NCI-H748 (cell line): ENCODE results near the gene PER3.

Experiments
- DNase-seq: peaks from one replicate; lab custom pipeline; 2025; ENCODE audit not compliant: unreplicated experiment; lab: John Stamatoyannopoulos, UW

The PER3 gene

GRCh38 chr1:7869136-7869920 is 85.2 kb downstream of the PER3 start:
- no peak for DNase-seq

GRCh38 chr1:7871136-7871535 is 87.0 kb downstream of the PER3 start:
- no peak for DNase-seq

DNA sequence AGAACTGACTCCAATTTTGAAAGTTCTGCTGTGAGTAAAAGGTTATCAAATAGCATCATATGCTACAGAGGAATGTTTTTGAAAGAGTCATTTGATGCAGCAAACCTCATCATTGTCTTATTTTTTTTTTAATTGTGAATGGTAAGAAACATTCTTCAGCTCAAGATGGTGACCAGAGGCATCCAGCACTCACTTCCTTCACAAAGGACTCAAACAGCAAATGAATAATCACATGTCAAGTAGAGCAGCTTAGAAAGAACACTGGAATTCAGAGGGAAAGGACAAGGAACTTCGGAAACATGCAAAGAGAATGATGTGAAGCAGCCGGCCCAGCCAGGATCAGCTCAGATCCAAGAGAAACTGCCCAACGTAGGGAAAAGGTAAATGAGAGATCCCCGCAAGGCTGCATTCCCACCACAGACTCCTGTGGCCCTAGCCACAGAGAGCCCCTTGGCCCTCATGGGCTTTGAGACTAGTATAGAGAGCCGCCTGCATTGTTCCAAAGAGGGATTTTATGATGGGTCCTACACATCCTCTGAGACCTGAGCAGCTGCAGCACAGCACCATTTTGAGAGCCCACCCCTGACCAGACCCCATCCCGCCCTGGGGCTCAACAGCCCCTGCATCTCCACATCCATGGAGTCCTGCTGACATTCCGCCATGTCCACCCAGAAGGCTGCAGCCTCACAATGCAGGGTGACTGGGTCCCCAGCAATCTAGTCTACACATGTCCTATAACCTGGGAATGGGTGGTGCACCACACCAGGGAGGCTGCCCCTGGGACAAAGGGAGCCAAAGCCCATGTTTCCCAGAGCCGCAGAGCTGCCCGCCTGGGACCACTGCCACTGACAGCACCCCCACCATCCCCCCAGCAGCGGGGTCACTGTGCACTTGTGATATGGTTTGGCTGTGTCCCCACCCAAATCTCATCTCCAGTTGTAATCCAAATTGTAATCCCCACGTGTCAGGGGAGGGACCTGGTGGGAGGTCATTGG is 90.0 kb downstream of the PER3 start:
- no peak for DNase-seq

GRCh38 chr1:7878027-7878426 is 93.9 kb downstream of the PER3 start:
- DNase-seq = no peak

DNA sequence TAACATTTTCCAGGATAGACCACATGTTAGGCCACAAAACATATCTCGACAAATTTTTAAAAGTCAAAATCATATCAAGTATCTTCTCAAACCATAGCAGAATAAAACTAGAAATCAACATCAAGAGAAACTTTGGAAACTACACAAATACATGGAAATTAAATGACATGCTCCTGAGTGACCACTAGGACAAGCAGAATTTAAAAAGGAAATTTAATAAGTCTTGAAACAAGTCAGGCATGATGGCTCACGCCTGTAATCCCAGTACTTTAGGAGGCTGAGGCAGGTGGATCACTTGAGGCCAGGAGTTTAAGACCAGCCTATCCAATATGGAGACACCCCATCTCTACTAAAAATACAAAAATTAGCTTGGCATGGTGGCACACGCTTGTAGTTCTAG is 95.1 kb downstream of the PER3 start:
- DNase-seq = no peak

DNA sequence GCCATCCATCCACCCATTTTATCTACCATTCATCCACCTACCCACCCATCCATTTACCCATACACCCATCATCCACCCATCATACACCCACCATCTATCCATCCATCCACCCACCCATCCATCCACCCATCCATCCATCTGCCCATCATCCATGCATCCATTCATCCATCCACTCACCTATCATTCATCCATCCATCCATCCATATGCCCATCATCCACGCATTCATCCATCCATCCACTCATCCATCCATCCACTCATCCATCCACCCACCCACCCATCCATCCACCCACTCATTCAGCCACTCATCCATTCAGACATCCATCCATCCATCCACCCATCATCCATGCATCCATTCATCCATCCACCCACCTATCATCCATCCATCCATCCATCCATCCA is 100.7 kb downstream of the PER3 start:
- DNase-seq = no peak

DNA sequence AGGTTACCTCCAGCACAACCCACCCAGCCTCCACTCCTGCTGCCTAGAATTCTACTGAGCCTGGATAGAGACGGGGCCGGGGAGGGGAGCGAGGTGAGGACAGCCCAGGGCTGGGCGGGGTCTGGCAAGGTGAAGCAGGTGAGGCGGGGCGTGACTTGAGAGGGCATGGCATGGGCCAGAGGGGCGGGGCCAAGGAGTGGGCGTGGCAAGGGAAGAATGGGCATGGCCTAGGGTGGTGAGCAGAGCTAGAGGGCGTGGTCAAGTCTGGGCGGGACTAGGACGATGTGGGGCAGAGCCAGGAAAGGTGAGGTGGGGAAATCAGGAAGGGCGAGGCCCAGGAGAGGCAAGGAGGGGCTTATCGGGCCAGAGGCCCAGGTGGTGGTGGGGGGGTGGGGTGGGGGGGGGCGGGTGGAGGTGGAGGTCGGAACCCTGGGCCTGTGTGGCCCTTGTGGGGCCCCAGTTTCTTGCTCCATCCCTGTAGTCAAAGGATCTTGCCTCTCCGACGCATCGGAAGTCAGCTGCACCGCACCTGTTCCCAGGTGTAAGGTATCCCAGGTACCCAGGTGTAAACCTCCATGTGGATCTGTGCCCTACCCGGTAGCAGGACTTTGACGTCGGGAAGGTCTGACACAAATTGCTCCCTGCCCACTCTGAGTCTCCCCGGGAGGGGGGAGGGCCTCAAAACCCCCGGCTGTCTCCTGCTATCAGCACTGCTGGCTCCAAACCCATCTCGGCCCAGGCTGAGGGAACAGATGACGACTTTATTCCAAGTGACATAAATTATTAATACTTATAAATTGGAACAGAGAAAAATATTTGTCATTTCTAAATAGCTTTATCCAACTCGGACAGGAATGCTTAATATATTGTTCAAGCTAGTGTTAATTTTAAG is 101.7 kb downstream of the PER3 start:
- peak; percentile 42 for DNase-seq

GRCh38 chr1:7886405-7886745 is 102.3 kb downstream of the PER3 start:
- DNase-seq = peak; percentile 52

- no peak for DNase-seq
These were observed 104.4 kb downstream of the PER3 start for GRCh38 chr1:7888248-7889081.

- no peak for DNase-seq
These were observed 106.8 kb downstream of the PER3 start for GRCh38 chr1:7890853-7891252.

GRCh38 chr1:7891804-7892203 is 107.7 kb downstream of the PER3 start:
- DNase-seq = no peak

GRCh38 chr1:7893529-7894180 is 109.6 kb downstream of the PER3 start:
- DNase-seq = no peak
